ENCODE results near the gene BANF1. TPM values are rescaled to one million over a fixed set of nuclear protein-coding genes. Genes with fewer than 3 reads are reported as not detected.

Gene BANF1
- total and polyA plus RNA-seq, 2 of the 13 experiments (the other 11 are each of a cell fraction or from before 2014, with no cell fraction given), result 40.5 to 86.5 TPM

DNA sequence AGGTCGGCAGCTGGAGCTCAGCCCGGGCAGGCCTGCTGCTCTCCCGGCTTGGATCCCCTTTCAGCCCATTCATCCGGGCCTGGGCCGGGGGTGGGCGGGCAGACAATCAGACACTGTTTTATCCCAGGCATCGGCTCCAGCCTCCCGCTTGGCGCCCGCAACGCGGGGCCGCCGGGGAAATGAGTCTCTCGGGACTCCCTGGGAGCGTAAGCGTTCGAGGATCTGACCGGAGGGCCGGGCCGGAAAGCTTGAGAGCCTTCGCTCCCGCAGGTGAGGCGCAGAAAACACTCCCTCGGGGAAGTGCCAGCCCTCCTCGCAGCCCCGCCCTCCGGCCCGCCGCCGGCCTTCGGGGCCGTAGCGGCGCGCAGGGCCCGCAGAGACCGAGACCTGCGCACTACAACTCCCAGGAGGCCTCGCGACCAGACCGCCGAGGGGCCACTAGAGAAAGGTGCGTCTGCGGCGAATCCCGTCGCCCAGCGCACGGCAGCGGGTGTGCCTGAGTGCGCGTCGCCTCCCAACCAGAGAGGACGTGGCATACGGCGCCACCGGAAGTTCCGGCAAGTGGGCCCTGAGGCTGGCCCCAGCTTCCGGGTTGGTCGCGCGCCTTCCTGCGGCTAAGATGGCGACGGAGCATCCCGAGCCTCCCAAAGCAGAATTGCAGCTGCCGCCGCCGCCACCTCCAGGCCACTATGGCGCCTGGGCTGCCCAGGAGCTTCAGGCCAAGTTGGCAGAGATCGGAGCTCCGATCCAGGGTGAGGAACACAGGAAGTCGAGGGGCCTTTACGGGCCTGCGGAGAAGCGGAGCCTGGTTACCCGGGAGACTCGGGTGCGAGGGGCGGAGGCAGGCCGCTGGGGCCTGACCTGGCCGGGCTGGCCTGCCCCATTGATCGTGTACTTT lies 49.7 kb downstream of the BANF1 start, which contains the start of gene SF3B2 (continued):
- TF ChIP-seq, protein P1, sequence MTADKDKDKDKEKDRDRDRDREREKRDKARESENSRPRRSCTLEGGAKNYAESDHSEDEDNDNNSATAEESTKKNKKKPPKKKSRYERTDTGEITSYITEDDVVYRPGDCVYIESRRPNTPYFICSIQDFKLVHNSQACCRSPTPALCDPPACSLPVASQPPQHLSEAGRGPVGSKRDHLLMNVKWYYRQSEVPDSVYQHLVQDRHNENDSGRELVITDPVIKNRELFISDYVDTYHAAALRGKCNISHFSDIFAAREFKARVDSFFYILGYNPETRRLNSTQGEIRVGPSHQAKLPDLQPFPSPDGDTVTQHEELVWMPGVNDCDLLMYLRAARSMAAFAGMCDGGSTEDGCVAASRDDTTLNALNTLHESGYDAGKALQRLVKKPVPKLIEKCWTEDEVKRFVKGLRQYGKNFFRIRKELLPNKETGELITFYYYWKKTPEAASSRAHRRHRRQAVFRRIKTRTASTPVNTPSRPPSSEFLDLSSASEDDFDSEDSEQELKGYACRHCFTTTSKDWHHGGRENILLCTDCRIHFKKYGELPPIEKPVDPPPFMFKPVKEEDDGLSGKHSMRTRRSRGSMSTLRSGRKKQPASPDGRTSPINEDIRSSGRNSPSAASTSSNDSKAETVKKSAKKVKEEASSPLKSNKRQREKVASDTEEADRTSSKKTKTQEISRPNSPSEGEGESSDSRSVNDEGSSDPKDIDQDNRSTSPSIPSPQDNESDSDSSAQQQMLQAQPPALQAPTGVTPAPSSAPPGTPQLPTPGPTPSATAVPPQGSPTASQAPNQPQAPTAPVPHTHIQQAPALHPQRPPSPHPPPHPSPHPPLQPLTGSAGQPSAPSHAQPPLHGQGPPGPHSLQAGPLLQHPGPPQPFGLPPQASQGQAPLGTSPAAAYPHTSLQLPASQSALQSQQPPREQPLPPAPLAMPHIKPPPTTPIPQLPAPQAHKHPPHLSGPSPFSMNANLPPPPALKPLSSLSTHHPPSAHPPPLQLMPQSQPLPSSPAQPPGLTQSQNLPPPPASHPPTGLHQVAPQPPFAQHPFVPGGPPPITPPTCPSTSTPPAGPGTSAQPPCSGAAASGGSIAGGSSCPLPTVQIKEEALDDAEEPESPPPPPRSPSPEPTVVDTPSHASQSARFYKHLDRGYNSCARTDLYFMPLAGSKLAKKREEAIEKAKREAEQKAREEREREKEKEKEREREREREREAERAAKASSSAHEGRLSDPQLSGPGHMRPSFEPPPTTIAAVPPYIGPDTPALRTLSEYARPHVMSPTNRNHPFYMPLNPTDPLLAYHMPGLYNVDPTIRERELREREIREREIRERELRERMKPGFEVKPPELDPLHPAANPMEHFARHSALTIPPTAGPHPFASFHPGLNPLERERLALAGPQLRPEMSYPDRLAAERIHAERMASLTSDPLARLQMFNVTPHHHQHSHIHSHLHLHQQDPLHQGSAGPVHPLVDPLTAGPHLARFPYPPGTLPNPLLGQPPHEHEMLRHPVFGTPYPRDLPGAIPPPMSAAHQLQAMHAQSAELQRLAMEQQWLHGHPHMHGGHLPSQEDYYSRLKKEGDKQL (CRISPR knock-in tag; IDR thresholded peaks at IDR 0.05; ENCODE audit: low read depth), result no peak
- TF ChIP-seq FOXC1 (CRISPR knock-in tag; IDR thresholded peaks at IDR 0.05; ENCODE audit: borderline replicate concordance) (peak; percentile 75), MZF1 (CRISPR knock-in tag; IDR thresholded peaks at IDR 0.05; ENCODE audit: borderline replicate concordance) (no peak), HMG20A (CRISPR knock-in tag; IDR thresholded peaks at IDR 0.05; ENCODE audit: borderline replicate concordance) (no peak), ZNF383 (CRISPR knock-in tag; IDR thresholded peaks at IDR 0.05; ENCODE audit: borderline replicate concordance) (no peak), ZNF337 (CRISPR knock-in tag; IDR thresholded peaks at IDR 0.05; ENCODE audit: borderline replicate concordance, low read depth) (peak; percentile 58; the same call in 1 of the 2 replicates), ZNF543 (CRISPR knock-in tag; IDR thresholded peaks at IDR 0.05) (no peak), ZNF101 (CRISPR knock-in tag; IDR thresholded peaks at IDR 0.05; ENCODE audit: borderline replicate concordance, low read depth) (no peak), U2AF1 (optimal IDR thresholded peaks at IDR 0.05; ENCODE audit: low read depth, low read length) (peak; percentile 7), XBP1 (CRISPR knock-in tag; IDR thresholded peaks at IDR 0.05) (0 out of 2 replicates have a peak, but pooled peaks have one; percentile 36), MAFK (conservative IDR thresholded peaks at IDR 0.05 in 1 of 2, IDR thresholded peaks at IDR 0.05 in 1 of 2; ENCODE audit: low read length in 2 of 2) (no peak), NFIB (CRISPR knock-in tag; IDR thresholded peaks at IDR 0.05; ENCODE audit: borderline replicate concordance) (no peak), ZNF547 (CRISPR knock-in tag; IDR thresholded peaks at IDR 0.05) (peak; percentile 84), GABPA (IDR thresholded peaks at IDR 0.05; ENCODE audit: low read depth, low read length) (peak; percentile 94), GABPA (CRISPR knock-in tag; IDR thresholded peaks at IDR 0.05; ENCODE audit: low read depth) (peak; percentile 97)
- TF ChIP-seq, protein P2, sequence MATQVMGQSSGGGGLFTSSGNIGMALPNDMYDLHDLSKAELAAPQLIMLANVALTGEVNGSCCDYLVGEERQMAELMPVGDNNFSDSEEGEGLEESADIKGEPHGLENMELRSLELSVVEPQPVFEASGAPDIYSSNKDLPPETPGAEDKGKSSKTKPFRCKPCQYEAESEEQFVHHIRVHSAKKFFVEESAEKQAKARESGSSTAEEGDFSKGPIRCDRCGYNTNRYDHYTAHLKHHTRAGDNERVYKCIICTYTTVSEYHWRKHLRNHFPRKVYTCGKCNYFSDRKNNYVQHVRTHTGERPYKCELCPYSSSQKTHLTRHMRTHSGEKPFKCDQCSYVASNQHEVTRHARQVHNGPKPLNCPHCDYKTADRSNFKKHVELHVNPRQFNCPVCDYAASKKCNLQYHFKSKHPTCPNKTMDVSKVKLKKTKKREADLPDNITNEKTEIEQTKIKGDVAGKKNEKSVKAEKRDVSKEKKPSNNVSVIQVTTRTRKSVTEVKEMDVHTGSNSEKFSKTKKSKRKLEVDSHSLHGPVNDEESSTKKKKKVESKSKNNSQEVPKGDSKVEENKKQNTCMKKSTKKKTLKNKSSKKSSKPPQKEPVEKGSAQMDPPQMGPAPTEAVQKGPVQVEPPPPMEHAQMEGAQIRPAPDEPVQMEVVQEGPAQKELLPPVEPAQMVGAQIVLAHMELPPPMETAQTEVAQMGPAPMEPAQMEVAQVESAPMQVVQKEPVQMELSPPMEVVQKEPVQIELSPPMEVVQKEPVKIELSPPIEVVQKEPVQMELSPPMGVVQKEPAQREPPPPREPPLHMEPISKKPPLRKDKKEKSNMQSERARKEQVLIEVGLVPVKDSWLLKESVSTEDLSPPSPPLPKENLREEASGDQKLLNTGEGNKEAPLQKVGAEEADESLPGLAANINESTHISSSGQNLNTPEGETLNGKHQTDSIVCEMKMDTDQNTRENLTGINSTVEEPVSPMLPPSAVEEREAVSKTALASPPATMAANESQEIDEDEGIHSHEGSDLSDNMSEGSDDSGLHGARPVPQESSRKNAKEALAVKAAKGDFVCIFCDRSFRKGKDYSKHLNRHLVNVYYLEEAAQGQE (IDR thresholded peaks at IDR 0.05; ENCODE audit: borderline replicate concordance in 1 of 2, low read depth in 1 of 2, low read length in 2 of 2), result no peak; a peak in 1 of 4 replicates
- TF ChIP-seq, protein P3, sequence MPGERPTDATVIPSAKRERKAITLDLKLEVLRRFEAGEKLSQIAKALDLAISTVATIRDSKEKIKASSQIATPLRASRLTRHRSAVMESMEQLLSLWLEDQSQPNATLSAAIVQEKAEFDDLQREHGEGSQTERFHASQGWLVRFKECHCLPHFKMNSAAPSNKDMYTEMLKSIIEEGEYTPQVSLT (CRISPR knock-in tag; IDR thresholded peaks at IDR 0.05; ENCODE audit: borderline replicate concordance, low read depth), result no peak

All from HepG2 (cell line).